ENCODE results near the gene HPS4. TPM values are rescaled to one million over a fixed set of nuclear protein-coding genes. Genes with fewer than 3 reads are reported as not detected.
A peak's percentile ranks its signal among the peaks of the same experiment; 100 is the strongest.

Gene HPS4
- total and polyA plus RNA-seq, 2 of the 8 experiments (the other 6 are each of a cell fraction or from before 2014, with no cell fraction given), result 28.0 to 35.2 TPM

DNA sequence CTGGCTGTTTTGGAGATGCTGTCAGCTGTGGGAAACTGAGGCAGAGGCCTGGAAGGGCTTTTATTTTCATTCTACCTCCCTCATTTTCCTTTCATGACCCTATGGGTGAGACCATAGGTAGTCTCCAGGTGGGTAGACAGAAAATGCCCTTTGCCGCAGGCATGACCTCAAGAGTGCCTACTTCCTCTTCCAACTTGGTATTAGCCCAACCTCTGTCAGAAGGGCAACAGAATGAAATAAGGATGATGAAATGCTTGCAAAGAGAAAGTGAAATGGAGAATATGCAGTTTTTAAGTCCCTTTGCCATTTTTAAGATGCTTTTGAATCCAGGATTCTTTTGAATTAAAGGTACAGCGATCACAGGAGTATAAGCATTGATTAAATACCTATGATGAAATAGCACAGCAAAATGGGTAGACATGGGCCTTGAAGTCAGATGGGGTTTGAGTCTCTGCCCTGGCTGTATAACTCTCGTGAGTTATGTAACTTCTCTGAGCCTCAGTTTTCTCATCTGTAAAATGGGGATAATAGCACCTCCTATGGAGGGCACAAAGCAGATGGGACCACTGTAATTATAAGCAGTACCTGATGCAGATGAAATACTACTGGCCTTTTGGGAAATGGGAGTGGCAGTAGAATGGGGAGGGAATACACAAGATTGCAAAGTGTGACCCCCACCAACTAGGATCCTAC is 50.8 kb downstream of the HPS4 start:
- TF ChIP-seq SRF (IDR thresholded peaks at IDR 0.05; ENCODE audit: low read depth, low read length) (no peak), CREB1 (IDR thresholded peaks at IDR 0.05) (no peak), KDM5A (IDR thresholded peaks at IDR 0.05; ENCODE audit: low read length) (no peak), JUND (IDR thresholded peaks at IDR 0.05; ENCODE audit: low read length) (no peak), TCF12 (IDR thresholded peaks at IDR 0.05; ENCODE audit: low read depth, low read length) (no peak), KDM1A (IDR thresholded peaks at IDR 0.05; ENCODE audit: borderline replicate concordance, low read length) (peak; percentile 71; the same call in 1 of the 2 replicates), RNF2 (IDR thresholded peaks at IDR 0.05; ENCODE audit: borderline replicate concordance, low read depth, low read length, missing control alignments, poor library complexity, severe bottlenecking) (no peak)
- TF ChIP-seq, protein P1, sequence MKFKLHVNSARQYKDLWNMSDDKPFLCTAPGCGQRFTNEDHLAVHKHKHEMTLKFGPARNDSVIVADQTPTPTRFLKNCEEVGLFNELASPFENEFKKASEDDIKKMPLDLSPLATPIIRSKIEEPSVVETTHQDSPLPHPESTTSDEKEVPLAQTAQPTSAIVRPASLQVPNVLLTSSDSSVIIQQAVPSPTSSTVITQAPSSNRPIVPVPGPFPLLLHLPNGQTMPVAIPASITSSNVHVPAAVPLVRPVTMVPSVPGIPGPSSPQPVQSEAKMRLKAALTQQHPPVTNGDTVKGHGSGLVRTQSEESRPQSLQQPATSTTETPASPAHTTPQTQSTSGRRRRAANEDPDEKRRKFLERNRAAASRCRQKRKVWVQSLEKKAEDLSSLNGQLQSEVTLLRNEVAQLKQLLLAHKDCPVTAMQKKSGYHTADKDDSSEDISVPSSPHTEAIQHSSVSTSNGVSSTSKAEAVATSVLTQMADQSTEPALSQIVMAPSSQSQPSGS (IDR thresholded peaks at IDR 0.05; ENCODE audit: low read length), result no peak
- Histone ChIP-seq H3K23ac (ENCODE audit: insufficient read length) (no peak overlapping the region), H3K23me2 (ENCODE audit: low read depth, low read length) (peaks cover 14% of the 10 kb centered on the region), H2BK12ac (ENCODE audit: low read depth, low read length) (no peak overlapping the region), H3K27me3 (replicated peaks in 1 of 4; ENCODE audit: control insufficient read depth in 3 of 4, extremely low read depth in 1 of 4, insufficient read depth in 3 of 4, low read length in 3 of 4) (peaks cover 0 to 6% (median 5%) of the 10 kb centered on the region in 4 experiments; a peak in 4 of 7 replicates), H2BK5ac (ENCODE audit: low read depth, low read length) (no peak overlapping the region), H3K4ac (replicated peaks; ENCODE audit: insufficient read length, low read depth, low read length) (no peak overlapping the region), H4K20me1 (replicated peaks in 1 of 2; ENCODE audit: control insufficient read depth in 1 of 2, insufficient read depth in 2 of 2, low read length in 2 of 2) (peaks cover 0 to 10% of the 10 kb centered on the region in 2 experiments), H3K4me1 (replicated peaks in 1 of 4; ENCODE audit: control insufficient read depth in 3 of 4, insufficient read depth in 4 of 4, low read length in 3 of 4) (peaks cover 0 to 8% (median 2%) of the 10 kb centered on the region in 4 experiments; a peak in 4 of 7 replicates), H2AFZ (ENCODE audit: low read length) (no peak overlapping the region), H4K91ac (replicated peaks; ENCODE audit: insufficient read length, low read length) (no peak overlapping the region), H3K36me3 (ENCODE audit: control insufficient read depth in 2 of 4, insufficient read depth in 4 of 4, low read length in 3 of 4) (peaks cover 0 to 7% (median 4%) of the 10 kb centered on the region in 4 experiments; a peak in 4 of 8 replicates), H3K14ac (ENCODE audit: insufficient read length) (no peak overlapping the region), H3K79me2 (ENCODE audit: control insufficient read depth in 1 of 2, insufficient read depth in 2 of 2, low read length in 2 of 2) (no peaks in the 10 kb centered on the region; a peak in 1 of 4 replicates), H4K5ac (ENCODE audit: insufficient read length, low read depth, low read length) (no peak overlapping the region), H3K79me1 (ENCODE audit: low read depth, low read length) (peaks cover 8% of the 10 kb centered on the region), H3K4me3 (ENCODE audit: extremely low read depth in 1 of 4, insufficient read depth in 2 of 4, low read depth in 3 of 4, low read length in 4 of 4) (no peak overlapping the region), H3K27ac (ENCODE audit: low read depth, low read length) (no peak overlapping the region), H3K56ac (replicated peaks; ENCODE audit: insufficient read length, low read depth, low read length) (no peak overlapping the region), H3K9me3 (ENCODE audit: insufficient read depth in 2 of 2, low read depth in 1 of 2, low read length in 1 of 2) (no peaks in the 10 kb centered on the region), H3K4me2 (ENCODE audit: insufficient read depth in 1 of 2, low read depth in 2 of 2, low read length in 2 of 2) (no peak overlapping the region), H2BK15ac (ENCODE audit: low read length) (no peak overlapping the region), H2BK120ac (replicated peaks; ENCODE audit: low read depth, low read length) (no peak overlapping the region), H2BK20ac (ENCODE audit: low read length) (no peak overlapping the region), H4K8ac (ENCODE audit: extremely low read depth, insufficient read depth, low read length) (no peak overlapping the region), H2AK5ac (ENCODE audit: low read depth, low read length) (no peak overlapping the region), H3K18ac (ENCODE audit: extremely low read depth, low read length) (no peak overlapping the region), H3K9ac (replicated peaks in 1 of 4; ENCODE audit: extremely low read depth in 1 of 4, low read depth in 3 of 4, low read length in 3 of 4) (no peak overlapping the region)
- FAIRE-seq, result no peak
- ChIA-PET CTCF (ENCODE audit: partially characterized antibody) (no interaction called here), POLR2A (ENCODE audit: partially characterized antibody) (no interaction called here)
- DNase-seq (ENCODE audit: low read depth in 1 of 2, low spot score in 2 of 2), result no peak
- WGBS, 2 experiments (ENCODE audit: extremely low coverage in 1 of 2, insufficient coverage in 1 of 2, insufficient read length in 1 of 2, insufficient replicate concordance in 2 of 2, low coverage in 1 of 2, low lambda C conversion rate in 2 of 2, missing lambda C conversion rate in 1 of 2), result 88% methylated on average over 3 of the region's 3 CpGs; no CpG with 5 or more reads in 1 of the 2 experiments

Measured in H1 (cell line).